ENCODE results near the gene HS2ST1.

Gene HS2ST1

GRCh38 chr1:86912281-86912900 is 2.0 kb upstream of the HS2ST1 start:
- in situ Hi-C loops (cut with HindIII; ENCODE audit: low pct_unique_long_range_greater_than_20kb, low sequenced_read_pairs) = no loop called here
- DNase-seq (ENCODE audit: low read depth in 1 of 2, low spot score in 1 of 2) = no peak
- no peak for TF ChIP-seq JUND (IDR thresholded peaks at IDR 0.05; ENCODE audit: low read depth)

GRCh38 chr1:86913399-86913895 is 988 bp upstream of the HS2ST1 start:
- in situ Hi-C loops (cut with HindIII; ENCODE audit: low pct_unique_long_range_greater_than_20kb, low sequenced_read_pairs) = no loop called here
- no peak for TF ChIP-seq JUND (IDR thresholded peaks at IDR 0.05; ENCODE audit: low read depth)
- DNase-seq (ENCODE audit: low read depth in 1 of 2, low spot score in 1 of 2) = peak in 1 of 2 experiments; percentile 29

GRCh38 chr1:86913896-86914600 is 387 bp upstream of the HS2ST1 start, which contains the start of gene SELENOF:
Gene SELENOF (minus strand): TSS chr1:86914126. CDS start chr1:86914111, 15 bp downstream.
- DNase-seq (ENCODE audit: low read depth in 1 of 2, low spot score in 1 of 2) = peak; percentile 86 to 99
- TF ChIP-seq JUND (IDR thresholded peaks at IDR 0.05; ENCODE audit: low read depth) = no peak
- in situ Hi-C loops (cut with HindIII; ENCODE audit: low pct_unique_long_range_greater_than_20kb, low sequenced_read_pairs) = no loop called here

- peak in 1 of 2 experiments; percentile 52 for DNase-seq (ENCODE audit: low read depth in 1 of 2, low spot score in 1 of 2)
- no peak for TF ChIP-seq JUND (IDR thresholded peaks at IDR 0.05; ENCODE audit: low read depth)
- in situ Hi-C loops (cut with HindIII; ENCODE audit: low pct_unique_long_range_greater_than_20kb, low sequenced_read_pairs) = no loop called here
Measured at GRCh38 chr1:86914998-86915736, 732 bp downstream of the HS2ST1 start.

GRCh38 chr1:86915737-86916235 is 1.4 kb downstream of the HS2ST1 start:
- no peak for DNase-seq (ENCODE audit: low read depth in 1 of 2, low spot score in 1 of 2)
- in situ Hi-C loops (cut with HindIII; ENCODE audit: low pct_unique_long_range_greater_than_20kb, low sequenced_read_pairs) = no loop called here
- no peak for TF ChIP-seq JUND (IDR thresholded peaks at IDR 0.05; ENCODE audit: low read depth)

- in situ Hi-C loops (cut with HindIII; ENCODE audit: low pct_unique_long_range_greater_than_20kb, low sequenced_read_pairs) = no loop called here
- TF ChIP-seq JUND (IDR thresholded peaks at IDR 0.05; ENCODE audit: low read depth) = no peak
- no peak for DNase-seq (ENCODE audit: low read depth in 1 of 2, low spot score in 1 of 2)
Measured at GRCh38 chr1:86916752-86917151, 2.3 kb downstream of the HS2ST1 start.

- DNase-seq (ENCODE audit: low read depth in 1 of 2, low spot score in 1 of 2) = no peak
- in situ Hi-C loops (cut with HindIII; ENCODE audit: low pct_unique_long_range_greater_than_20kb, low sequenced_read_pairs) = no loop called here
- TF ChIP-seq JUND (IDR thresholded peaks at IDR 0.05; ENCODE audit: low read depth) = no peak
Measured at GRCh38 chr1:86922445-86922844, 8.0 kb downstream of the HS2ST1 start.

- DNase-seq (ENCODE audit: low read depth in 1 of 2, low spot score in 1 of 2) = no peak
- in situ Hi-C loops (cut with HindIII; ENCODE audit: low pct_unique_long_range_greater_than_20kb, low sequenced_read_pairs) = no loop called here
- TF ChIP-seq JUND (IDR thresholded peaks at IDR 0.05; ENCODE audit: low read depth) = no peak
Measured at GRCh38 chr1:86924324-86924960, 10.0 kb downstream of the HS2ST1 start.

- no peak for DNase-seq (ENCODE audit: low read depth in 1 of 2, low spot score in 1 of 2)
- in situ Hi-C loops (cut with HindIII; ENCODE audit: low pct_unique_long_range_greater_than_20kb, low sequenced_read_pairs) = no loop called here
- TF ChIP-seq JUND (IDR thresholded peaks at IDR 0.05; ENCODE audit: low read depth) = no peak
Measured at GRCh38 chr1:86925742-86926141, 11.3 kb downstream of the HS2ST1 start.

- no peak for TF ChIP-seq JUND (IDR thresholded peaks at IDR 0.05; ENCODE audit: low read depth)
- no peak for DNase-seq (ENCODE audit: low read depth in 1 of 2, low spot score in 1 of 2)
- in situ Hi-C loops (cut with HindIII; ENCODE audit: low pct_unique_long_range_greater_than_20kb, low sequenced_read_pairs) = no loop called here
Measured at GRCh38 chr1:86926883-86927282, 12.4 kb downstream of the HS2ST1 start.

- in situ Hi-C loops (cut with HindIII; ENCODE audit: low pct_unique_long_range_greater_than_20kb, low sequenced_read_pairs) = no loop called here
- DNase-seq (ENCODE audit: low read depth in 1 of 2, low spot score in 1 of 2) = no peak
- no peak for TF ChIP-seq JUND (IDR thresholded peaks at IDR 0.05; ENCODE audit: low read depth)
Measured at GRCh38 chr1:86928819-86929218, 14.4 kb downstream of the HS2ST1 start.

- in situ Hi-C loops (cut with HindIII; ENCODE audit: low pct_unique_long_range_greater_than_20kb, low sequenced_read_pairs) = no loop called here
- DNase-seq (ENCODE audit: low read depth in 1 of 2, low spot score in 1 of 2) = no peak
- no peak for TF ChIP-seq JUND (IDR thresholded peaks at IDR 0.05; ENCODE audit: low read depth)
Measured at GRCh38 chr1:86933051-86933450, 18.6 kb downstream of the HS2ST1 start.
